Activated CD8-positive, alpha-beta T cell treated with anti-CD3 and anti-CD28 coated beads for 36 hours (primary cell): ENCODE measurements around the gene HSF2. TPM values are rescaled to one million over a fixed set of nuclear protein-coding genes. Genes with fewer than 3 reads are reported as not detected.

ENCODE experiments used
- ATAC-seq: fragments of 200-7000 bp; cut with Tn5 transposase; one replicate; pipeline ENCODE4 v1.10.0; 2021; ENCODE audit warnings: mild to moderate bottlenecking, moderate library complexity
- CTCF ChIA-PET: fragments of 350-600 bp; sonication (Branson Sonifier 250); formaldehyde crosslinking; loops from one replicate; lab custom pipeline; 2021; ENCODE audit warnings: antibody characterized with exemption; lab: Charles Lee
- POLR2A ChIA-PET: fragments of 350-600 bp; sonication (Branson Sonifier 250); formaldehyde crosslinking; loops from one replicate; lab custom pipeline; 2021; ENCODE audit warnings: antibody characterized with exemption; lab: Charles Lee
- DNase-seq: peaks from one replicate; pipeline ENCODE4 v3.0.0-alpha.2; 2020
- H3K27ac Mint-ChIP-seq: one replicate; pipeline ENCODE4 v1.8.0; 2021; ENCODE audit warnings: mild to moderate bottlenecking, mixed read lengths
- H3K27me3 Mint-ChIP-seq: one replicate; pipeline ENCODE4 v1.8.0; 2021; ENCODE audit warnings: mixed read lengths
- H3K36me3 Mint-ChIP-seq: one replicate; pipeline ENCODE4 v1.8.0; 2021; ENCODE audit warnings: low read depth, mixed read lengths
- H3K4me1 Mint-ChIP-seq: one replicate; pipeline ENCODE4 v1.8.0; 2021; ENCODE audit warnings: low read depth, mixed read lengths
- H3K4me3 Mint-ChIP-seq: one replicate; pipeline ENCODE4 v1.8.0; 2021; ENCODE audit warnings: mild to moderate bottlenecking, moderate library complexity, mixed read lengths
- H3K9me3 Mint-ChIP-seq: one replicate; pipeline ENCODE4 v1.8.0; 2021; ENCODE audit warnings: mixed read lengths
- intact Hi-C: fragments of 100-400 bp; cut with micrococcal nuclease; formaldehyde crosslinking; loops from one replicate; pipeline ENCODE4 v1.10.0; 2022
- total RNA-seq, 2 experiments: library from RNA; stranded (reverse); gene quantifications; one replicate each; pipeline ENCODE4 v1.2.3, GENCODE V29; 2021
- TF ChIP-seq, protein P1 (sequence below): fragments of 200-600 bp; IDR thresholded peaks from one replicate; pipeline ENCODE4 v1.8.0; 2022; ENCODE audit warnings: antibody characterized with exemption, mild to moderate bottlenecking

Gene HSF2
- total RNA-seq, 2 experiments from 2014 or later, result 19.5 to 22.4 TPM

DNA sequence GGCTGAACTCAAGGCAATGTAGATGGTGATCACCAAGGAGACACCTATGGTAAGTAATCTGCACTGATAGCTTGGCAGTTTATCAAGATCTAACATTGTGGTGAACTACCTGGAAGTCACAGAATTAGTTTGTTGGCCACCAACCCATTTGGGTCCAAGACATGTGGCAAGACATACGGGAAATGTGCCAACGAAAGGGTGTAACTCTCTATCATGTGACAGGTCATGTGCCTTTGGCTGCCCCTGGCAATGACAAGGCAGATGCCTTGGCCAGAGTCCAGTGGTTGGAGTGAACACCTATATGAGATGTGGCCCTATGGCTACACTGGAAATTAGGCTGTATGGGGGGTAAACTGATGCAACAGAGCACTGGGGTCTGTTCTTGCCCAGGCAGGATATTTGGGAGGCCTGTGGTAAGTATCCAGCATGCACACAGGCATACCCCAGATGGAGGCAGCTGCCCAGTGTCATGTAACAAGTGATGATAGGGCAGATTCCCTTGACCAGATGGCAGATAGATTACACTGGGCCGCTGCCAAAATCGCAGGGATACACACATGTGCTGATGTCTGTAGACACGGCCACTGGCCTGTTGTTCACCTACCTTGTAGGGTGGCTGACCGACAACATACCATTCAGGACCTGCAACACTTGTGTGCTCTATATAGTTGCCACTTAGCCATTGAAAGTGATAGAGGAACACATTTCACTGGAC is 35.5 kb upstream of the HSF2 start:
- DNase-seq (no peak), ATAC-seq (no peak)
- TF ChIP-seq, protein P1, sequence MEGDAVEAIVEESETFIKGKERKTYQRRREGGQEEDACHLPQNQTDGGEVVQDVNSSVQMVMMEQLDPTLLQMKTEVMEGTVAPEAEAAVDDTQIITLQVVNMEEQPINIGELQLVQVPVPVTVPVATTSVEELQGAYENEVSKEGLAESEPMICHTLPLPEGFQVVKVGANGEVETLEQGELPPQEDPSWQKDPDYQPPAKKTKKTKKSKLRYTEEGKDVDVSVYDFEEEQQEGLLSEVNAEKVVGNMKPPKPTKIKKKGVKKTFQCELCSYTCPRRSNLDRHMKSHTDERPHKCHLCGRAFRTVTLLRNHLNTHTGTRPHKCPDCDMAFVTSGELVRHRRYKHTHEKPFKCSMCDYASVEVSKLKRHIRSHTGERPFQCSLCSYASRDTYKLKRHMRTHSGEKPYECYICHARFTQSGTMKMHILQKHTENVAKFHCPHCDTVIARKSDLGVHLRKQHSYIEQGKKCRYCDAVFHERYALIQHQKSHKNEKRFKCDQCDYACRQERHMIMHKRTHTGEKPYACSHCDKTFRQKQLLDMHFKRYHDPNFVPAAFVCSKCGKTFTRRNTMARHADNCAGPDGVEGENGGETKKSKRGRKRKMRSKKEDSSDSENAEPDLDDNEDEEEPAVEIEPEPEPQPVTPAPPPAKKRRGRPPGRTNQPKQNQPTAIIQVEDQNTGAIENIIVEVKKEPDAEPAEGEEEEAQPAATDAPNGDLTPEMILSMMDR, result no peak
- H3K4me1 Mint-ChIP-seq, result no peaks in the 10 kb centered on the region
- no peaks in the 10 kb centered on the region for H3K9me3 Mint-ChIP-seq
- POLR2A ChIA-PET, result no interaction called here
- no peak overlapping the region for H3K4me3 Mint-ChIP-seq
- intact Hi-C loops, result no loop called here
- CTCF ChIA-PET, result no interaction called here
- H3K27me3 Mint-ChIP-seq, result no peaks in the 10 kb centered on the region
- no peak overlapping the region for H3K27ac Mint-ChIP-seq
- H3K36me3 Mint-ChIP-seq, result no peaks in the 10 kb centered on the region

- POLR2A ChIA-PET, result no interaction called here
- ATAC-seq, result no peak
- CTCF ChIA-PET, result no interaction called here
- intact Hi-C loops, result no loop called here
- Mint-ChIP-seq H3K4me1 (no peaks in the 10 kb centered on the region), H3K4me3 (no peak overlapping the region), H3K27me3 (no peaks in the 10 kb centered on the region), H3K27ac (no peak overlapping the region), H3K9me3 (no peaks in the 10 kb centered on the region), H3K36me3 (no peaks in the 10 kb centered on the region)
- no peak for DNase-seq
- TF ChIP-seq, protein P1, result no peak
Observed at GRCh38 chr6:122365775-122366403, 33.6 kb upstream of the HSF2 start.

DNA sequence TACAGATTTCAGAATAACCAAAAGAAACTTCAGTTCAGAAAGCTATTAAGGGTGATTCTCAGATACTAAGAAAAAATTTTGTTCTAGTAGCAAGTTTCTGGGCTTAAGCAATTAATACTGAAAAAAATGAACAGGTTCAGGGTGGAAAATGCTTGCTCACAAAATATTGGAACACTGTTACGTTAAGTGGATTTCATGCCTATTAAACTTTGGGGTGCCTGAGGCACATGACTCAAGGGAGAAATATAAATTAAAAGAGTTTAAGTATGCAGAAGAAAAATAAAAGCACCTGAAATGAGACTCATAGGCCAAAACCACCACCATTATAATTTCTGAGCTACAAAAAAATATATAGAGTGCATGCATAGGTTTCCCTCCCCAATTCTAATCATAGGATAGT is 32.3 kb upstream of the HSF2 start:
- ChIA-PET POLR2A (no interaction called here), CTCF (no interaction called here)
- DNase-seq, result no peak
- Mint-ChIP-seq H3K27ac (no peak overlapping the region), H3K4me1 (no peaks in the 10 kb centered on the region), H3K9me3 (no peaks in the 10 kb centered on the region), H3K36me3 (no peaks in the 10 kb centered on the region), H3K4me3 (no peak overlapping the region), H3K27me3 (peaks cover 1% of the 10 kb centered on the region)
- no peak for ATAC-seq
- intact Hi-C loops, result no loop called here
- TF ChIP-seq, protein P1, result no peak

GRCh38 chr6:122369536-122369935 is 29.9 kb upstream of the HSF2 start:
- H3K27ac Mint-ChIP-seq, result no peak overlapping the region
- H3K4me1 Mint-ChIP-seq, result no peaks in the 10 kb centered on the region
- POLR2A ChIA-PET, result no interaction called here
- TF ChIP-seq, protein P1, result no peak
- no peaks in the 10 kb centered on the region for H3K36me3 Mint-ChIP-seq
- H3K27me3 Mint-ChIP-seq, result peaks cover 5% of the 10 kb centered on the region
- DNase-seq (no peak), ATAC-seq (no peak)
- H3K9me3 Mint-ChIP-seq, result no peaks in the 10 kb centered on the region
- CTCF ChIA-PET, result interaction anchor here (0.9 to 1.0 kb wide), 2 partner anchors 13 to 161 kb away, joined by 3 read pairs; no protein-coding TSS in a partner anchor
- intact Hi-C loops, result no loop called here
- H3K4me3 Mint-ChIP-seq, result no peak overlapping the region

DNA sequence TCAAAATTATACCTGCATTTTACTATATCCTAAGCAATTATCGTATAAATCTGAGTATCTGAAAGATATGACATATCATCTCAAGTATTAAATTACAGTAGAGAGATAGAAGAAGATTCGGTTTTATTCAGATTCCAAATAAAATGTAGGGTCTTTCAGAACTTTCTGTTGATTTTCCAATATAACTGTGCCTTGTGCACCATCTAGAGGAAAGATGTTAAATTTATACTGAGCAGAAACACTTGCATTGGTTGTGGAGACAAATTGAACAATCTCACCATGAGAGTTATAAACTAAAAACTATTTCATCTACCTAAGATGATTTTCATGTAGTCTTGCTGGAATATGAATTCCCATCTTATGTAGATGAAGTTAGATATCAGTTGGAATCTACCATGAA is 26.8 kb upstream of the HSF2 start:
- H3K36me3 Mint-ChIP-seq, result no peaks in the 10 kb centered on the region
- no peak overlapping the region for H3K27ac Mint-ChIP-seq
- H3K9me3 Mint-ChIP-seq, result no peaks in the 10 kb centered on the region
- TF ChIP-seq, protein P1, result no peak
- ChIA-PET POLR2A (no interaction called here), CTCF (interaction anchor here (1.9 kb wide), 1 partner anchor 158 kb away, joined by 4 read pairs; no protein-coding TSS in a partner anchor)
- peaks cover 6% of the 10 kb centered on the region for H3K4me1 Mint-ChIP-seq
- intact Hi-C loops, result no loop called here
- peaks cover 8% of the 10 kb centered on the region for H3K27me3 Mint-ChIP-seq
- H3K4me3 Mint-ChIP-seq, result no peak overlapping the region
- ATAC-seq (no peak), DNase-seq (no peak)
